ENCODE results near the gene PEBP1. TPM values are rescaled to one million over a fixed set of nuclear protein-coding genes. Genes with fewer than 3 reads are reported as not detected.

PEBP1 gene
- 155 and 156 TPM in 2 replicates for total RNA-seq

GRCh38 chr12:118135788-118136558 is at the start of gene PEBP1:
PEBP1 (plus strand) TSS chr12:118136124; CDS start chr12:118136210, 86 bp downstream.
- peak within 1 kb of the TSS; percentile 87 for H3K4me3 ChIP-seq (ENCODE audit: low read depth, low read length)
- peak; percentile 93 for DNase-seq (ENCODE audit: low read depth)
- no peak for TF ChIP-seq CTCF (IDR thresholded peaks at IDR 0.05; ENCODE audit: insufficient read depth, low read depth, low read length)

DNA sequence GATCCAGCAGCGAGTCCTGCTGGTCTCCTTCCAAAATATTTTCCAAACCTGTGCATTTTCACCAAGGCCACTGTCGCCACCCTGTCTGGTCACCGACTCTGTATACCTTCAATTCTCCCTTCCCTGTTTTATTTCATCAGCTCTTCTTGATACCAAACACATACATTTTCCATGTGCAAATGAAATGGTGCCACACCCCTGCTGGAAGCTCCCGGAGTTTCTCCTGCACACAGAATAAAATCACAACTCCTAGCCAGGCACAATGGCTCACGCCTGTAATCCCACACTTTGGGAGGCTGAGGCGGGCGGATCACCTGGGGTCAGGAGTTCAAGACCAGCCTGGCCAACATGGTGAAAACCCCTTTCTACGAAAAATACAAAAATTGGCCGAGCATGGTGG is 46.1 kb upstream of the PEBP1 start:
- no peak for TF ChIP-seq CTCF (IDR thresholded peaks at IDR 0.05; ENCODE audit: insufficient read depth, low read depth, low read length)
- H3K4me3 ChIP-seq (ENCODE audit: low read depth, low read length) = no peak overlapping the region
- no peak for DNase-seq (ENCODE audit: low read depth)

GRCh38 chr12:118094039-118094438 is 41.9 kb upstream of the PEBP1 start:
- DNase-seq (ENCODE audit: low read depth) = no peak
- H3K4me3 ChIP-seq (ENCODE audit: low read depth, low read length) = no peak overlapping the region
- no peak for TF ChIP-seq CTCF (IDR thresholded peaks at IDR 0.05; ENCODE audit: insufficient read depth, low read depth, low read length)

DNA sequence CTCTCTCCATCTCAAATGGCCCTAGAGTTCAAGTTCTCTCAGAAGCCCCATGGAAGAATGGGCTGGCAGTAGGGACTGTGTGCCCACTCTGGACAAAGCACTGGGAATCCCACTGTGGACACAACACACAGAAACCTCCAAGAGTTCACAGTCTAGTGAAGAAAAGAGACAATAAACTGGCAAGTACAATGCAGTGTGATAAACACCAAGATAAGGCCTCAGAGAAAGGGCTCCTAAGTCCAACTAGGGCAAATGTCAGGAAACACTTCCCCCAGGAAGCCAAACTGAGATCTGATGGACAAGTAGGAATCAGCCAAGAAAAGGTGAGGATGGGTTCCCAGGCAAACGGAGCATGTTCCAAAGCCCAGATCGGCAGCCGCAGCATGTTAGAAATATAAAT is 37.5 kb upstream of the PEBP1 start:
- TF ChIP-seq CTCF (IDR thresholded peaks at IDR 0.05; ENCODE audit: insufficient read depth, low read depth, low read length) = no peak
- H3K4me3 ChIP-seq (ENCODE audit: low read depth, low read length) = no peak overlapping the region
- peak; percentile 12 for DNase-seq (ENCODE audit: low read depth)

GRCh38 chr12:118098911-118099671 is 36.8 kb upstream of the PEBP1 start:
- no peak overlapping the region for H3K4me3 ChIP-seq (ENCODE audit: low read depth, low read length)
- DNase-seq (ENCODE audit: low read depth) = no peak
- no peak for TF ChIP-seq CTCF (IDR thresholded peaks at IDR 0.05; ENCODE audit: insufficient read depth, low read depth, low read length)

GRCh38 chr12:118101051-118101450 is 34.9 kb upstream of the PEBP1 start:
- no peak for TF ChIP-seq CTCF (IDR thresholded peaks at IDR 0.05; ENCODE audit: insufficient read depth, low read depth, low read length)
- H3K4me3 ChIP-seq (ENCODE audit: low read depth, low read length) = no peak overlapping the region
- DNase-seq (ENCODE audit: low read depth) = no peak

All from fibroblast of villous mesenchyme (primary cell).